SK-N-SH treated with all-trans-retinoic acid at 6 μM for 48 hours (cell line): Measurements from ENCODE around the gene FAM167B.

ENCODE experiments used
- ARNTL ChIP-seq: fragments of 450-650 bp; formaldehyde crosslinking; IDR thresholded peaks from 2 replicates; pipeline ENCODE4 v1.5.0; 2020; ENCODE audit warnings: low read depth, mild to moderate bottlenecking, moderate library complexity, borderline replicate concordance
- BACH2 ChIP-seq: fragments of 250-450 bp; sonication (Bioruptor Pico); IDR thresholded peaks from 2 replicates; pipeline ENCODE4 v1.9.0; 2021; ENCODE audit warnings: mild to moderate bottlenecking, borderline replicate concordance
- CSDC2 ChIP-seq: fragments of 250-450 bp; sonication (Bioruptor Pico); IDR thresholded peaks from 2 replicates; pipeline ENCODE4 v1.5.0; 2020; ENCODE audit warnings: mild to moderate bottlenecking, moderate library complexity
- PATZ1 ChIP-seq: fragments of 250-450 bp; sonication (Bioruptor Pico); IDR thresholded peaks from 2 replicates; pipeline ENCODE4 v1.8.0; 2020; ENCODE audit warnings: mild to moderate bottlenecking, moderate library complexity, borderline replicate concordance
- RARB ChIP-seq: fragments of 250-450 bp; sonication (Bioruptor Pico); IDR thresholded peaks from 2 replicates; pipeline ENCODE4 v1.8.0; 2021; ENCODE audit warnings: mild to moderate bottlenecking, moderate library complexity
- TOX ChIP-seq: fragments of 250-450 bp; sonication (Bioruptor Pico); IDR thresholded peaks from 2 replicates; pipeline ENCODE4 v1.8.0; 2021; ENCODE audit warnings: mild to moderate bottlenecking, moderate library complexity, borderline replicate concordance
- ZC3H10 ChIP-seq: fragments of 250-450 bp; sonication (Bioruptor Pico); IDR thresholded peaks from 2 replicates; pipeline ENCODE4 v1.5.1; 2021; ENCODE audit warnings: mild to moderate bottlenecking, moderate library complexity
- ZFP3 ChIP-seq: fragments of 250-450 bp; sonication (Bioruptor Pico); IDR thresholded peaks from 2 replicates; pipeline ENCODE4 v1.5.0; 2020; ENCODE audit warnings: mild to moderate bottlenecking, moderate library complexity
- ZNF8 ChIP-seq: fragments of 450-650 bp; formaldehyde crosslinking; IDR thresholded peaks from 2 replicates; pipeline ENCODE4 v1.5.0; 2020; ENCODE audit warnings: mild to moderate bottlenecking, moderate library complexity
- TF ChIP-seq, protein P1 (sequence below): fragments of 250-450 bp; sonication (Bioruptor Pico); IDR thresholded peaks from 2 replicates; pipeline ENCODE4 v1.5.1; 2020; ENCODE audit warnings: low read depth, mild to moderate bottlenecking, moderate library complexity

- no peak for TF ChIP-seq RARB (CRISPR knock-in tag)
- no peak for TF ChIP-seq BACH2
- no peak for TF ChIP-seq ARNTL (CRISPR knock-in tag)
- no peak for TF ChIP-seq TOX (CRISPR knock-in tag)
- no peak; the same call in 1 of the 2 replicates for TF ChIP-seq PATZ1 (CRISPR knock-in tag)
- TF ChIP-seq ZNF8 (CRISPR knock-in tag), result no peak; the same call in 1 of the 2 replicates
- TF ChIP-seq ZC3H10, result no peak
- no peak for TF ChIP-seq ZFP3 (CRISPR knock-in tag)
- TF ChIP-seq CSDC2 (CRISPR knock-in tag), result no peak
- TF ChIP-seq, protein P1, sequence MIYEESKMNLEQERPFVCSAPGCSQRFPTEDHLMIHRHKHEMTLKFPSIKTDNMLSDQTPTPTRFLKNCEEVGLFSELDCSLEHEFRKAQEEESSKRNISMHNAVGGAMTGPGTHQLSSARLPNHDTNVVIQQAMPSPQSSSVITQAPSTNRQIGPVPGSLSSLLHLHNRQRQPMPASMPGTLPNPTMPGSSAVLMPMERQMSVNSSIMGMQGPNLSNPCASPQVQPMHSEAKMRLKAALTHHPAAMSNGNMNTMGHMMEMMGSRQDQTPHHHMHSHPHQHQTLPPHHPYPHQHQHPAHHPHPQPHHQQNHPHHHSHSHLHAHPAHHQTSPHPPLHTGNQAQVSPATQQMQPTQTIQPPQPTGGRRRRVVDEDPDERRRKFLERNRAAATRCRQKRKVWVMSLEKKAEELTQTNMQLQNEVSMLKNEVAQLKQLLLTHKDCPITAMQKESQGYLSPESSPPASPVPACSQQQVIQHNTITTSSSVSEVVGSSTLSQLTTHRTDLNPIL, result no peak
These were observed 46.6 kb upstream of the FAM167B start, which contains the start of gene CCDC28B for GRCh38 chr1:32200226-32201010.
